Ovary (tissue), 3 donors: ENCODE data around the gene KLRC4.

ENCODE experiments used
- CTCF ChIP-seq, 3 donors: fragments of 450-650 bp in 2 of 3; fragments of 200-600 bp in 1 of 3; IDR thresholded peaks; one replicate each; pipeline versions ENCODE4 v1.5.1 to v1.8.0; 2016 to 2022; ENCODE audit warnings: antibody characterized with exemption in 3 of 3, mild to moderate bottlenecking in 1 of 3
- EP300 ChIP-seq: sonication (generic); formaldehyde crosslinking; IDR thresholded peaks from one replicate; pipeline ENCODE4 v1.6.1; 2017; ENCODE audit warnings: antibody characterized with exemption
- POLR2A ChIP-seq: fragments of 450-650 bp; IDR thresholded peaks from one replicate; pipeline ENCODE4 v1.6.1; 2017; ENCODE audit warnings: antibody characterized with exemption, mild to moderate bottlenecking, moderate library complexity
- donor health status: DM: no; HTN: no; CAD: no.

GRCh38 chr12:10408842-10409241 lies 715 bp downstream of the KLRC4 start:
- TF ChIP-seq CTCF (IDR thresholded peaks at IDR 0.05) (no peak), POLR2A (no peak), EP300 (no peak)
